Endothelial cell of umbilical vein (primary cell): ENCODE data around the gene SOX14. TPM values are rescaled to one million over a fixed set of nuclear protein-coding genes. Genes with fewer than 3 reads are reported as not detected.

ENCODE experiments used
- BruUV-seq: library from RNA; stranded (reverse); fragments of 400-500 nt; replicated peaks from 2 replicates; lab custom pipeline; 2021; lab: Mats Ljungman, UMichigan
- CTCF ChIA-PET: fragments of 300-600, 350-600 bp; sonication (Branson Sonifier 250); formaldehyde crosslinking; loops from one replicate; lab custom pipeline; 2021; ENCODE audit warnings: antibody characterized with exemption, inconsistent platforms; lab: Charles Lee
- POLR2A ChIA-PET: fragments of 300-600, 350-600 bp; sonication (Branson Sonifier 250); formaldehyde crosslinking; loops from one replicate; lab custom pipeline; 2021; ENCODE audit warnings: antibody characterized with exemption, inconsistent platforms; lab: Charles Lee
- DNase-seq: peaks from one replicate; pipeline ENCODE4 v3.0.0-alpha.2; 2011; ENCODE audit warnings: low read depth, low spot score
- FAIRE-seq: peaks from 2 replicates; lab custom pipeline; 2011; peaks lifted over from hg19 to GRCh38; lab: Jason Lieb, UNC
- H2AFZ ChIP-seq: 2 replicates; pipeline ENCODE4 v1.6.0; 2012; ENCODE audit warnings: low read depth, low read length, control low read depth, inconsistent platforms
- H3K27ac ChIP-seq: 2 replicates; pipeline ENCODE4 v1.5.1; 2011; ENCODE audit warnings: low read depth, mild to moderate bottlenecking, control low read depth, low read length, moderate library complexity; ENCODE audit not compliant: insufficient read depth
- H3K27me3 ChIP-seq, 2 experiments: 2 replicates each; pipeline versions ENCODE4 v1.6.0 to v1.6.1; 2011; ENCODE audit warnings: low read length in 2 of 2, mixed read lengths in 1 of 2; ENCODE audit not compliant: control insufficient read depth in 2 of 2, insufficient read depth in 2 of 2
- H3K36me3 ChIP-seq, 2 experiments: 2 replicates in 1 of 2; 3 replicates in 1 of 2; pipeline ENCODE4 v1.5.1; 2011; ENCODE audit warnings: low read length in 2 of 2, mild to moderate bottlenecking in 1 of 2, moderate library complexity in 1 of 2; ENCODE audit not compliant: control insufficient read depth in 2 of 2, insufficient read depth in 2 of 2; ENCODE audit errors: extremely low read depth in 1 of 2
- H3K4me1 ChIP-seq: 3 replicates; pipeline ENCODE4 v1.5.1; 2011; ENCODE audit warnings: mild to moderate bottlenecking, low read length; ENCODE audit not compliant: control insufficient read depth, insufficient read depth; ENCODE audit errors: extremely low read depth
- H3K4me2 ChIP-seq: 2 replicates; pipeline ENCODE4 v1.6.1; 2011; ENCODE audit warnings: low read length, control low read depth, mixed read lengths; ENCODE audit not compliant: insufficient read depth
- H3K4me3 ChIP-seq, 3 experiments: fragments of 200-600 bp in 1 of 3; sonication (generic), shearing (Covaris generic) in 1 of 3; replicated peaks in 1 of 3; 2 replicates each; pipeline ENCODE4 v1.5.1; 2011 to 2016; ENCODE audit warnings: control low read depth in 3 of 3, low read length in 3 of 3, mild to moderate bottlenecking in 2 of 3, inconsistent platforms in 1 of 3, low read depth in 1 of 3, moderate library complexity in 1 of 3; ENCODE audit not compliant: insufficient read depth in 1 of 3
- H3K79me2 ChIP-seq: 2 replicates; pipeline ENCODE4 v1.6.0; 2012; ENCODE audit warnings: low read length, inconsistent platforms; ENCODE audit not compliant: control insufficient read depth, insufficient read depth
- H3K9ac ChIP-seq: replicated peaks from 2 replicates; pipeline ENCODE3; 2011; ENCODE audit warnings: low read length, control low read depth; ENCODE audit not compliant: insufficient read depth; ENCODE audit errors: extremely low read depth
- H3K9me1 ChIP-seq: replicated peaks from 3 replicates; pipeline ENCODE4 v1.6.0; 2011; ENCODE audit warnings: mild to moderate bottlenecking, low read length; ENCODE audit not compliant: control insufficient read depth, insufficient read depth; ENCODE audit errors: extremely low read depth
- H3K9me3 ChIP-seq: replicated peaks from 2 replicates; pipeline ENCODE4 v1.5.1; 2012; ENCODE audit warnings: low read length, inconsistent platforms; ENCODE audit not compliant: control insufficient read depth, insufficient read depth
- H4K20me1 ChIP-seq: replicated peaks from 2 replicates; pipeline ENCODE3; 2011; ENCODE audit warnings: mild to moderate bottlenecking, low read length; ENCODE audit not compliant: control insufficient read depth, insufficient read depth; ENCODE audit errors: extremely low read depth
- CTCF ChIP-seq, 2 donors: IDR thresholded peaks; 1 replicate in 1 of 2; 2 replicates in 1 of 2; pipeline ENCODE4 v1.5.1; 2011; ENCODE audit warnings: low read length in 2 of 2, mild to moderate bottlenecking in 2 of 2, moderate library complexity in 2 of 2, control low read depth in 1 of 2, inconsistent platforms in 1 of 2, low read depth in 1 of 2; ENCODE audit not compliant: insufficient read depth in 1 of 2; ENCODE audit errors: extremely low read depth in 1 of 2
- EZH2 ChIP-seq: IDR thresholded peaks from 2 replicates; pipeline ENCODE4 v1.6.1; 2012; ENCODE audit warnings: borderline replicate concordance, low read depth, mild to moderate bottlenecking, moderate library complexity, low read length, inconsistent platforms; ENCODE audit not compliant: severe bottlenecking
- FOS ChIP-seq: IDR thresholded peaks from 2 replicates; pipeline ENCODE4 v1.6.1; 2011; ENCODE audit warnings: mild to moderate bottlenecking, low read length, moderate library complexity, borderline replicate concordance; ENCODE audit not compliant: insufficient read depth
- GATA2 ChIP-seq: IDR thresholded peaks from 2 replicates; pipeline ENCODE4 v1.7.0; 2011; ENCODE audit warnings: low read depth, mild to moderate bottlenecking, moderate library complexity, mixed read lengths, low read length; ENCODE audit not compliant: insufficient read length, insufficient read depth
- JUN ChIP-seq: IDR thresholded peaks from 2 replicates; pipeline ENCODE4 v1.6.1; 2011; ENCODE audit warnings: borderline replicate concordance, low read depth; ENCODE audit not compliant: insufficient read length, insufficient read depth
- MYC ChIP-seq: IDR thresholded peaks from one replicate; pipeline ENCODE4 v1.6.1; 2011; ENCODE audit warnings: mild to moderate bottlenecking, low read depth, low read length
- POLR2A ChIP-seq: IDR thresholded peaks from 2 replicates; pipeline ENCODE4 v1.6.1; 2012; ENCODE audit warnings: low read depth, mild to moderate bottlenecking, control low read depth, low read length
- POLR2AphosphoS5 ChIP-seq: IDR thresholded peaks from 2 replicates; pipeline ENCODE4 v1.6.1; 2012; ENCODE audit warnings: low read depth, mild to moderate bottlenecking, control low read depth, low read length, moderate library complexity; ENCODE audit not compliant: insufficient read depth
- dilution Hi-C: fragments of 300-500 bp; cut with MboI; formaldehyde crosslinking; loops from one replicate; pipeline ENCODE4 v1.15.0; 2019; ENCODE audit warnings: low sequenced_read_pairs; ENCODE audit not compliant: extremely low pct_ligation_motif_present
- intact Hi-C: fragments of 100-400 bp; cut with micrococcal nuclease; formaldehyde crosslinking; loops from one replicate; pipeline ENCODE4 v1.10.0; 2022
- polyA plus RNA-seq, 4 experiments: library from polyadenylated mRNA; depleted of rRNA in 3 of 4; stranded (reverse) in 3 of 4; unstranded in 1 of 4; fragments of >200 nt; gene quantifications; 2 replicates each; pipeline versions ENCODE4 v1.2.1 to v1.2.3, GENCODE V29; 2011 to 2012; ENCODE audit warnings: missing spikeins in 1 of 4
- total RNA-seq: library from RNA; stranded (reverse); gene quantifications from 2 replicates; pipeline ENCODE4 v1.2.3, GENCODE V29; 2021
- TF ChIP-seq, protein P1 (sequence below): IDR thresholded peaks from 2 replicates; pipeline ENCODE4 v1.6.1; 2011; ENCODE audit not compliant: insufficient read depth, insufficient read length

Gene SOX14
- total and polyA plus RNA-seq, 2 donors (not counting 3 experiments of a cell fraction or from before 2014, with no cell fraction given) = not detected

DNA sequence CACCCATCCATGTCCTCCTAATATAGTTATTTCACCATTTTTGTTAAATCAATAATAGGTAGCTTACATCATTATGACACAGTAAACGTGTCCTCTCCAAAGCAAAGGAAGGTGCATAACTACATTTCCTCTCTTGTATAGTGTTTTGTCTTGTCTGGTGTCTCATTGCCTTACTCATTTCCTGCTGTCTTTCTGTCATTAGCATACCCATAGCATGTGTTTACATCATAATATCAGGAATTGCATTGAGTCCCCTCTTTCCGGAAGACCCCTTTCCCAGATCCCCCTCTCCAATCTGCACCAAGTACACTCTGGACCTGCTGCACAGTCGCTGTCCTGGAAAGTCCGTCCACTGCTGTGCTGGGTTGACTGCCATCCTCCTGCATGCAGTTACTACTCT, 47.9 kb downstream of the SOX14 start:
- no peak overlapping the region for H3K4me3 ChIP-seq
- BruUV-seq = no TSS peak
- POLR2A ChIA-PET = no interaction called here
- dilution Hi-C loops = no loop called here
- no peaks in the 10 kb centered on the region for H4K20me1 ChIP-seq
- H3K36me3 ChIP-seq = no peaks in the 10 kb centered on the region
- H3K9me1 ChIP-seq = no peaks in the 10 kb centered on the region
- intact Hi-C loops = no loop called here
- TF ChIP-seq CTCF (IDR thresholded peaks at IDR 0.05; ENCODE audit: extremely low read depth in 1 of 2, insufficient read depth in 1 of 2, low read depth in 1 of 2, low read length in 2 of 2) = no peak
- no peak for TF ChIP-seq POLR2AphosphoS5
- no peak for TF ChIP-seq EZH2
- no peak for TF ChIP-seq JUN
- no peak for TF ChIP-seq POLR2A
- no peak for TF ChIP-seq MYC
- TF ChIP-seq, protein P1, sequence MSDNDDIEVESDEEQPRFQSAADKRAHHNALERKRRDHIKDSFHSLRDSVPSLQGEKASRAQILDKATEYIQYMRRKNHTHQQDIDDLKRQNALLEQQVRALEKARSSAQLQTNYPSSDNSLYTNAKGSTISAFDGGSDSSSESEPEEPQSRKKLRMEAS = no peak
- no peak for TF ChIP-seq GATA2
- no peak for TF ChIP-seq FOS
- no peak overlapping the region for H3K27ac ChIP-seq
- H3K9me3 ChIP-seq = no peaks in the 10 kb centered on the region
- no peaks in the 10 kb centered on the region for H3K79me2 ChIP-seq
- H2AFZ ChIP-seq = no peak overlapping the region
- H3K27me3 ChIP-seq = no peaks in the 10 kb centered on the region
- H3K4me2 ChIP-seq = no peak overlapping the region
- no peaks in the 10 kb centered on the region for H3K4me1 ChIP-seq
- no peak overlapping the region for H3K9ac ChIP-seq
- FAIRE-seq (no peak), DNase-seq (no peak)
- CTCF ChIA-PET = no interaction called here
